ENCODE measurements around the gene TXNDC9. TPM values are rescaled to one million over a fixed set of nuclear protein-coding genes. Genes with fewer than 3 reads are reported as not detected.
"Not testable (repeated sequence)": the region's sequence is repeated elsewhere in the genome, so short reads cannot be mapped to it uniquely, and the experiment has no call there.

The TXNDC9 gene
- total RNA-seq, 4 donors from 2014 or later, result 19.9 to 30.3 (median 24.2) TPM

DNA sequence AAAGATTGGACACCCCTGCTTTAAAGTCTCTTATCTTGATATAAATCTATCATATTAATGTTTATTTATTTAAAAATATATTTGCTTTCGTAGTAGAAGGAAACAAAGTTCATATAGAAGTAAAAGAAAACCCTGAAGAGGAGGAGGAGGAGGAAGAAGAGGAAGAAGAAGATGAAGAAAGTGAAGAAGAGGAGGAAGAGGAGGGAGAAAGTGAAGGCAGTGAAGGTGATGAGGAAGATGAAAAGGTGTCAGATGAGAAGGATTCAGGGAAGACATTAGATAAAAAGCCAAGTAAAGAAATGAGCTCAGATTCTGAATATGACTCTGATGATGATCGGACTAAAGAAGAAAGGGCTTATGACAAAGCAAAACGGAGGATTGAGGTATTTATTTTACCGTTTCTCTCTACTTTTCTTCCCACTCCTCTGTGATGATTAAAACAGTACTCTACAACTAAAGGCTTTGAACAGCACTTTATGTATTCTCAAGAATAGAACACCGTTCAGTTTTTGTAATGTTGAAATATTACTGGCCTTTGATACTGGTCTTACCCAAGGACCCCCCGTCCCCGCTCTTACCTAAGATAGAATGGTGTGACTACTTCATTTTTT is 40.2 kb upstream of the TXNDC9 start:
- DNase-seq (ENCODE audit: extremely low spot score), result no peak
- TF ChIP-seq EP300 (IDR thresholded peaks at IDR 0.05) (no peak), CTCF (IDR thresholded peaks at IDR 0.05) (no peak), POLR2A (IDR thresholded peaks at IDR 0.05; ENCODE audit: low read depth) (no peak), POLR2AphosphoS5 (IDR thresholded peaks at IDR 0.05) (no peak)
- no peaks in the 10 kb centered on the region for H3K4me1 ChIP-seq
- no peak overlapping the region for H3K4me3 ChIP-seq
- H3K9me3 ChIP-seq, result no peaks in the 10 kb centered on the region
- no peak overlapping the region for H3K27ac ChIP-seq (replicated peaks in 1 of 4)
- intact Hi-C loops (cut with DNase I), result no loop called here
- H3K36me3 ChIP-seq, result peaks cover 43 to 95% (median 78%) of the 10 kb centered on the region in 4 donors
- 94% methylated on average over 7 of the region's 7 CpGs for whole genome bisulfite sequencing
- H3K27me3 ChIP-seq, result no peaks in the 10 kb centered on the region

DNA sequence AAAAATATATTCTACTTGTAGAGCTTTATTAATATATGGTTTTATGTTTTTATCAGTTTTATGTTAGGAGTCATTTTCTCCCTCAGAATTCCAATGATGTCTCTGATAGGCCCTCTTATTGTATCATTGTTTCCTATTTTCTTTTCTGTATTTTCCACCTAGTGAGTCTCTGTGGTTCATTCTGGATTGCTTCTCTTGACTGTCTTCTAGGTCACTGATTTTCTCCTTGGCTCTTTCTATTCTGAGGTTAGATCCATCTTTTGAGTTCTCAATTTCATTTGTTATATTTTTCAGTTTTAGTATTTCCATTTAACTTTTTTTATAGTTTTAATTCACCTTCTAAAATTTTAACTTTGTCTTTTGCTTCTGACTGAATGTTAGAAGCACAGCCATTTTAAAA is 38.6 kb upstream of the TXNDC9 start:
- Histone ChIP-seq H3K36me3 (peaks cover 45 to 97% (median 76%) of the 10 kb centered on the region in 4 donors), H3K4me3 (no peak overlapping the region), H3K27me3 (no peaks in the 10 kb centered on the region), H3K27ac (replicated peaks in 1 of 4) (no peak overlapping the region), H3K4me1 (no peaks in the 10 kb centered on the region), H3K9me3 (no peaks in the 10 kb centered on the region)
- DNase-seq (ENCODE audit: extremely low spot score), result no peak
- TF ChIP-seq POLR2A (IDR thresholded peaks at IDR 0.05; ENCODE audit: low read depth) (no peak), CTCF (IDR thresholded peaks at IDR 0.05) (no peak), POLR2AphosphoS5 (IDR thresholded peaks at IDR 0.05) (no peak), EP300 (IDR thresholded peaks at IDR 0.05) (no peak)
- intact Hi-C loops (cut with DNase I), result no loop called here

GRCh38 chr2:99373144-99373543 is 37.0 kb upstream of the TXNDC9 start:
- no peaks in the 10 kb centered on the region for H3K4me1 ChIP-seq
- H3K4me3 ChIP-seq, result no peak overlapping the region
- H3K36me3 ChIP-seq, result peaks cover 52 to 100% (median 84%) of the 10 kb centered on the region in 4 donors
- no peaks in the 10 kb centered on the region for H3K9me3 ChIP-seq
- 100% methylated on average over 4 of the region's 4 CpGs for WGBS
- intact Hi-C loops (cut with DNase I), result no loop called here
- H3K27ac ChIP-seq (replicated peaks in 1 of 4), result no peak overlapping the region
- TF ChIP-seq POLR2AphosphoS5 (IDR thresholded peaks at IDR 0.05) (no peak), POLR2A (IDR thresholded peaks at IDR 0.05; ENCODE audit: low read depth) (no peak), EP300 (IDR thresholded peaks at IDR 0.05) (no peak), CTCF (IDR thresholded peaks at IDR 0.05) (no peak)
- DNase-seq (ENCODE audit: extremely low spot score), result no peak
- H3K27me3 ChIP-seq, result no peaks in the 10 kb centered on the region

- H3K9me3 ChIP-seq; intact Hi-C loops (cut with DNase I); H3K4me1 ChIP-seq; H3K4me3 ChIP-seq; H3K27ac ChIP-seq (replicated peaks in 1 of 4); DNase-seq (ENCODE audit: extremely low spot score); H3K27me3 ChIP-seq: not testable (repeated sequence)
- 98% methylated on average over 5 of the region's 5 CpGs for WGBS
- H3K36me3 ChIP-seq, result peaks cover 46 to 100% (median 90%) of the 10 kb centered on the region in 4 donors
Measured at GRCh38 chr2:99368854-99369253, 32.7 kb upstream of the TXNDC9 start.

GRCh38 chr2:99365661-99366060 is 29.5 kb upstream of the TXNDC9 start:
- intact Hi-C loops (cut with DNase I), result no loop called here
- Histone ChIP-seq H3K27ac (replicated peaks in 1 of 4) (no peak overlapping the region), H3K9me3 (no peaks in the 10 kb centered on the region), H3K4me1 (no peaks in the 10 kb centered on the region), H3K27me3 (no peaks in the 10 kb centered on the region), H3K4me3 (no peak overlapping the region), H3K36me3 (peaks cover 47 to 99% (median 86%) of the 10 kb centered on the region in 4 donors)
- TF ChIP-seq EP300 (IDR thresholded peaks at IDR 0.05) (no peak), POLR2A (IDR thresholded peaks at IDR 0.05; ENCODE audit: low read depth) (no peak), CTCF (IDR thresholded peaks at IDR 0.05) (no peak), POLR2AphosphoS5 (IDR thresholded peaks at IDR 0.05) (no peak)
- WGBS, result 91% methylated on average over 2 of the region's 2 CpGs
- DNase-seq (ENCODE audit: extremely low spot score), result no peak
